HFFc6 (cell line): ENCODE measurements around the gene MRTFB. TPM values are rescaled to one million over a fixed set of nuclear protein-coding genes. Genes with fewer than 3 reads are reported as not detected.

ENCODE experiments used
- DNase-seq: peaks from one replicate; pipeline ENCODE4 v3.0.0-alpha.2; 2018
- H3K27ac Mint-ChIP-seq: 2 replicates; pipeline ENCODE4 v1.8.0; 2020; ENCODE audit warnings: mild to moderate bottlenecking, mixed read lengths
- H3K27me3 Mint-ChIP-seq: 2 replicates; pipeline ENCODE4 v1.8.0; 2021; ENCODE audit warnings: mild to moderate bottlenecking, moderate library complexity, mixed read lengths; ENCODE audit not compliant: insufficient read depth
- H3K36me3 Mint-ChIP-seq: 2 replicates; pipeline ENCODE4 v1.8.0; 2021; ENCODE audit warnings: low read depth, mixed read lengths
- H3K4me1 Mint-ChIP-seq: 2 replicates; pipeline ENCODE4 v1.8.0; 2020; ENCODE audit warnings: low read depth, mixed read lengths
- H3K4me3 Mint-ChIP-seq: 2 replicates; pipeline ENCODE4 v1.8.0; 2020; ENCODE audit warnings: mild to moderate bottlenecking, moderate library complexity, mixed read lengths
- H3K9me3 Mint-ChIP-seq: 2 replicates; pipeline ENCODE4 v1.8.0; 2020; ENCODE audit warnings: mild to moderate bottlenecking, mixed read lengths
- CTCF ChIP-seq: fragments of 200-600 bp; sonication (generic); IDR thresholded peaks from 2 replicates; pipeline ENCODE4 v1.5.0; 2021; ENCODE audit warnings: antibody characterized with exemption, mild to moderate bottlenecking
- total RNA-seq, 6 experiments: library from RNA; stranded (reverse); fragmentation: NEBNext Ultra II Directional; extraction: Animal tissue kit (Norgen Biotek cat#: 25700); gene quantifications; 2 replicates in 1 of 6; 3 replicates in 5 of 6; pipeline ENCODE4 v1.2.3, GENCODE V29; 2021

The MRTFB gene
- total RNA-seq, 6 experiments from 2014 or later, result 10.3 to 16.9 (median 14.0) TPM

DNA sequence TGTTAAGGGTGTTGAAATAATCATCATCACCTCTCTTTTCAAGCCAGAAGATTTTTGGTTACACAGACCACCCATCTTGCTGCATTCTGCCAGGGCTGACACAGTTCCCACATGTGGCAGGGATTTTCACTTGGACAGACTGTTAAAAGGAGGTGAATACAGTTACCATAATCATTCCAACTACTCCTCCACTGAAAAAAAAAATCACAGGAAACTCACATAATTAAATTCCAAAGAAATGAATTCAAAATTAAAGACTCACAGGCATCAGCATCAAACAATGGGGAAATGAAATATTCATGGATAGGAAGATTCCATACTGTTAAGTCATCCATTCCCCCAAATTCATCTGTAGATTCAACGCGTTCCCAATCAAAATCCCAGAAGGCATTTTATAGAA lies 209.4 kb downstream of the MRTFB start:
- Mint-ChIP-seq H3K9me3 (no peaks in the 10 kb centered on the region), H3K4me3 (no peak overlapping the region), H3K36me3 (no peaks in the 10 kb centered on the region), H3K27ac (no peak overlapping the region), H3K4me1 (peaks cover 29% of the 10 kb centered on the region), H3K27me3 (no peaks in the 10 kb centered on the region; the same call in 1 of the 2 replicates)
- no peak for TF ChIP-seq CTCF
- DNase-seq, result no peak

- peaks cover 2% of the 10 kb centered on the region for H3K9me3 Mint-ChIP-seq
Observed at GRCh38 chr16:14283786-14284185, 212.7 kb downstream of the MRTFB start.

DNA sequence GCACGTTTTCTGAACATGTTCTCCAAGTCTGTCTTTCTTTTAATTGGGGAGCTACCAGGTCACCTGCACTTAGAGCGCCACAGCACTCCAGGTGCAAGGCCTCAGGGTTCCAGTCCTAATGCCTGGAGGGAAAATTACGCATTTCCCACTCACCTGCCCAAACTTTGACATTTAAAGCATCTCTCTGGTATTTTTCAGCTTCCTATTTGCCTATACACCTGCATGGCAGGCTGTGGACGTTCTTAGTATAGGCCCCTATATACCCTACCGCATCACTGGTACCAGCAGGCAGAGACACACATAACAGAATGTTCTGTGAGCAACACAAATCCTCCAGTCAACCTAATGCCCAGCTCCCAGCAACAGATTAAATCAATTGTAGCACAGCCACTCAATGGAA lies 213.3 kb downstream of the MRTFB start:
- Mint-ChIP-seq H3K27ac (no peak overlapping the region), H3K4me3 (no peak overlapping the region; the same call in 1 of the 2 replicates), H3K4me1 (peaks cover 29% of the 10 kb centered on the region), H3K36me3 (peaks cover 8% of the 10 kb centered on the region), H3K9me3 (peaks cover 8% of the 10 kb centered on the region), H3K27me3 (peaks cover 3% of the 10 kb centered on the region)
- DNase-seq, result no peak
- no peak for TF ChIP-seq CTCF

More at GRCh38 chr16:14283786-14284185, 212.7 kb downstream of the MRTFB start:
- Mint-ChIP-seq H3K36me3 (0 out of 2 replicates have a peak, but pooled peaks cover 2% of the 10 kb centered on the region), H3K27ac (no peak overlapping the region), H3K27me3 (peaks cover 3% of the 10 kb centered on the region), H3K4me1 (peaks cover 32% of the 10 kb centered on the region), H3K4me3 (no peak overlapping the region)
- no peak for TF ChIP-seq CTCF
- no peak for DNase-seq

- H3K36me3 Mint-ChIP-seq, result peaks cover 14% of the 10 kb centered on the region
- peaks cover 14% of the 10 kb centered on the region for H3K9me3 Mint-ChIP-seq
- peak overlapping the region; percentile 94 for H3K4me3 Mint-ChIP-seq
- H3K27me3 Mint-ChIP-seq, result peaks cover 3% of the 10 kb centered on the region
- peak; percentile 53 for TF ChIP-seq CTCF
- peak; percentile 61 for DNase-seq
- H3K27ac Mint-ChIP-seq, result peak overlapping the region; percentile 51
- peaks cover 26% of the 10 kb centered on the region for H3K4me1 Mint-ChIP-seq
Observed at GRCh38 chr16:14284930-14285512, 213.9 kb downstream of the MRTFB start.

DNA sequence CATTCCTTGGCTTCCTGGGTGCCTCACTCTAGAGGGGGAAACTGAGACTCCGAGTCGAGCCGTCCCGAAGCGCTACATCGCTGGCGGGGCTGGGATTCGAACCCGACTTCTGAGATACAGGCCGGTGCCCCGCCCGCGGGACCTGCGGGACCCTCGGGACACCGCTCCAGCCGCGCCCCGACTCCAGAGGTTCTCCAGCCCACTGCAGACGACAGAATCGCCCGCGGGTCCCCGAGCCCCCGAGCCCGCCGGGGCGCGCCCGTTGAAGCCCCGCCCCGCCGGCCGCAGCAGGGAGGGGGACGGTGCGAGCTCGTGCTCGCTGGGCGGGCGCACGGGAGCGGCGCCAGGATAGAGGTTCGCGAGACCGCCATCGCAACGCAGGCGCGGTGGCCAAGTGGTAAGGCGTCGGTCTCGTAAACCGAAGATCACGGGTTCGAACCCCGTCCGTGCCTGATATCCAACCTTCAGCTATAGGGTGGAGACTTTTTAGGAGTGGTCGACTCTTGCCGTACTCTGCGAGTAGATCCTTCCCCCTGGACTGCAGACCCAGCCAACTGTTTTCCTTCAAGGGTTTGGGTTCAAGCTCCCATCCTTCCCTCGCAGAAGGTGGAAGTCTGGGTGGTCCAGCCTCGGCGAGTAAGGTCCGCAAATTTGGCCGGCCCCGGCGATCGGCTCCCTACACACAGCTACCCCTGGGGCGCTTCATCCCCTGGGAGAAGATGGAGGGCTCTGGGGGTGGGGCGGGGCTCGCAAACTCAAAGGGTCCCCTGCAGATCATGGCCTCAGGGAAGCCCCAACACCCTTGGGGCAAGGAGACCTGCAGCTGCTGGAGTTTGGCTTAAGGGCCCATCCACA lies 214.6 kb downstream of the MRTFB start:
- peak; percentile 95 for DNase-seq
- H3K9me3 Mint-ChIP-seq, result peaks cover 21% of the 10 kb centered on the region
- H3K4me1 Mint-ChIP-seq, result peaks cover 19% of the 10 kb centered on the region
- peaks cover 18% of the 10 kb centered on the region for H3K36me3 Mint-ChIP-seq
- TF ChIP-seq CTCF, result no peak
- peak overlapping the region; percentile 94 for H3K4me3 Mint-ChIP-seq
- peak overlapping the region; percentile 51; the same call in 1 of the 2 replicates for H3K27ac Mint-ChIP-seq
- peaks cover 3% of the 10 kb centered on the region for H3K27me3 Mint-ChIP-seq
